ENCODE results near the gene BAZ2A. TPM values are rescaled to one million over a fixed set of nuclear protein-coding genes. Genes with fewer than 3 reads are reported as not detected.
A peak's percentile ranks its signal among the peaks of the same experiment; 100 is the strongest.

The BAZ2A gene
- total and polyA plus RNA-seq, 2 experiments from 2014 or later: 109 to 111 TPM

GRCh38 chr12:56668197-56668457 lies 38.0 kb upstream of the BAZ2A start (continued):
- no peak for TF ChIP-seq ZNF462 (CRISPR knock-in tag; IDR thresholded peaks at IDR 0.05)
- TF ChIP-seq STAT1 (IDR thresholded peaks at IDR 0.05; ENCODE audit: unreplicated experiment): no peak
- no peak for TF ChIP-seq ZNF114 (CRISPR knock-in tag; IDR thresholded peaks at IDR 0.05)

GRCh38 chr12:56661979-56662638 lies 32.0 kb upstream of the BAZ2A start:
- no peak for DNase-seq (ENCODE audit: low spot score)
- Histone ChIP-seq H3K9me2 (ENCODE audit: insufficient read depth) (no peaks in the 10 kb centered on the region), H3K4me1 (ENCODE audit: insufficient read depth) (no peaks in the 10 kb centered on the region), H3K79me2 (replicated peaks; ENCODE audit: insufficient read depth) (no peaks in the 10 kb centered on the region), H4K20me1 (replicated peaks; ENCODE audit: insufficient read depth) (peaks cover 21% of the 10 kb centered on the region), H2AFZ (no peak overlapping the region), H3K27me3 (ENCODE audit: insufficient read depth) (no peaks in the 10 kb centered on the region), H3F3A (replicated peaks; ENCODE audit: low read depth) (peaks cover 24% of the 10 kb centered on the region), H3K36me3 (ENCODE audit: insufficient read depth) (peaks cover 34% of the 10 kb centered on the region; the same call in 1 of the 2 replicates), H3K4me2 (no peak overlapping the region), H3K4me3 (no peak overlapping the region), H3K27ac (ENCODE audit: low read depth) (peak overlapping the region; percentile 82)
- Mint-ChIP-seq H3K27ac (no peak overlapping the region), H3K4me3 (no peak overlapping the region), H3K36me3 (ENCODE audit: low read depth) (peaks cover 41% of the 10 kb centered on the region), H3K9me3 (no peaks in the 10 kb centered on the region; the same call in 2 of the 3 replicates), H3K27me3 (ENCODE audit: insufficient read depth, low read depth, poor library complexity) (peaks cover 3% of the 10 kb centered on the region), H3K4me1 (no peaks in the 10 kb centered on the region)
- peak; percentile 16 for ATAC-seq
- peak; percentile 15; the same call in 1 of the 2 replicates for TF ChIP-seq POLR2AphosphoS5 (IDR thresholded peaks at IDR 0.05; ENCODE audit: low read depth)
- no peak for TF ChIP-seq EZH2phosphoT487 (IDR thresholded peaks at IDR 0.05; ENCODE audit: unreplicated experiment)
- no peak for TF ChIP-seq NANOG (IDR thresholded peaks at IDR 0.05; ENCODE audit: borderline replicate concordance)
- no peak for TF ChIP-seq JUNB (IDR thresholded peaks at IDR 0.05; ENCODE audit: unreplicated experiment)
- no peak for TF ChIP-seq ZNF462 (CRISPR knock-in tag; IDR thresholded peaks at IDR 0.05)
- no peak for TF ChIP-seq ZNF331 (CRISPR knock-in tag; IDR thresholded peaks at IDR 0.05; ENCODE audit: low read depth)
- no peak for TF ChIP-seq CREB1 (CRISPR knock-in tag; IDR thresholded peaks at IDR 0.05; ENCODE audit: low read depth)
